H1 (cell line): ENCODE results near the gene TTC21A. TPM values are rescaled to one million over a fixed set of nuclear protein-coding genes. Genes with fewer than 3 reads are reported as not detected.

Experiments used
- SRF ChIP-seq: IDR thresholded peaks from 2 replicates; pipeline ENCODE4 v1.6.1; 2011; ENCODE audit warnings: mild to moderate bottlenecking, low read depth, low read length, moderate library complexity
- polyA plus RNA-seq, 7 experiments: library from polyadenylated mRNA; depleted of rRNA in 3 of 7; stranded (reverse) in 5 of 7; unstranded in 2 of 7; fragments of >200 nt in 5 of 7; fragments of 200-250 nt in 2 of 7; gene quantifications; 1 replicate in 5 of 7; 2 replicates in 1 of 7; 4 replicates in 1 of 7; pipeline versions ENCODE4 v1.2.1 to v1.2.3, GENCODE V29; 2011 to 2013; ENCODE audit warnings: missing spikeins in 2 of 7, mixed read lengths in 2 of 7
- total RNA-seq: library from RNA; stranded (reverse); fragmentation: NEBNext Ultra II Directional; extraction: Animal tissue kit (Norgen Biotek cat#: 25700); gene quantifications from 2 replicates; pipeline ENCODE4 v1.2.1, GENCODE V29; 2021
- TF ChIP-seq, protein P1 (sequence below): fragments of 300-600 bp; sonication (generic); IDR thresholded peaks from 2 replicates; pipeline ENCODE4 v1.7.1; 2012; ENCODE audit warnings: low read length, moderate library complexity, mild to moderate bottlenecking, inconsistent platforms; ENCODE audit not compliant: insufficient replicate concordance

Gene TTC21A
- total and polyA plus RNA-seq, 2 of the 8 experiments (the other 6 are each of a cell fraction or from before 2014, with no cell fraction given): 2.3 to 2.8 TPM

DNA sequence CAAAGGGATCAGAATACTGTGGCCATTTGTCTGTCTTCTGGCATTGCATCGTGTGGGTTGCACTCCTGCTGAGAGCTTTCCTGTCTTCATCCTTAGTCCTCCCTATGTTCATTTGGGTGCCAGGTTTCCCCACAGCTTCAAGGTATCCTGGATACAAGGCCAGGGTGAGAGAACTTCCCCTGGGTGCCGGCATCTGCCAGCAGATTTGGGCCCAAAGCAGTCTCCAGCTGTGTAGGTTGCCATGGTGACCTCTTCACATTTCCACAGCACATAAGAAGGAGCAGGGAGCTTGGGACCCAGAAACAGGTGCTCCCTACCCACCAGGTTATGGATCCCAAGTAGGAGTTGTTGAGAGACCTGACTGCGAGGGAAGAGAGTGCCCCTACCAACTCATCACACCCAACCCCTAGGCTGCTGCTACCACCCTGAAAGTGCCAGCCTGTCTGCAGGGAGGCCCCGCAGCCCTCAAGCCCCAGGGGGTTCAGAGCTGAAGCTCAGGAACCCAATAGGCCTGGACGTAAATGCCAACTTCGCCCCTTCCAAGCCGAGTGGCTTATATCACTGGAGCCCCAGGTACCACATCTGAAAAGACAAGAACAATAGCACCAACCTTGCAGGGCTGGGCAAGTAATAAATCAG is 19.9 kb downstream of the TTC21A start (continued):
- TF ChIP-seq, protein P1, sequence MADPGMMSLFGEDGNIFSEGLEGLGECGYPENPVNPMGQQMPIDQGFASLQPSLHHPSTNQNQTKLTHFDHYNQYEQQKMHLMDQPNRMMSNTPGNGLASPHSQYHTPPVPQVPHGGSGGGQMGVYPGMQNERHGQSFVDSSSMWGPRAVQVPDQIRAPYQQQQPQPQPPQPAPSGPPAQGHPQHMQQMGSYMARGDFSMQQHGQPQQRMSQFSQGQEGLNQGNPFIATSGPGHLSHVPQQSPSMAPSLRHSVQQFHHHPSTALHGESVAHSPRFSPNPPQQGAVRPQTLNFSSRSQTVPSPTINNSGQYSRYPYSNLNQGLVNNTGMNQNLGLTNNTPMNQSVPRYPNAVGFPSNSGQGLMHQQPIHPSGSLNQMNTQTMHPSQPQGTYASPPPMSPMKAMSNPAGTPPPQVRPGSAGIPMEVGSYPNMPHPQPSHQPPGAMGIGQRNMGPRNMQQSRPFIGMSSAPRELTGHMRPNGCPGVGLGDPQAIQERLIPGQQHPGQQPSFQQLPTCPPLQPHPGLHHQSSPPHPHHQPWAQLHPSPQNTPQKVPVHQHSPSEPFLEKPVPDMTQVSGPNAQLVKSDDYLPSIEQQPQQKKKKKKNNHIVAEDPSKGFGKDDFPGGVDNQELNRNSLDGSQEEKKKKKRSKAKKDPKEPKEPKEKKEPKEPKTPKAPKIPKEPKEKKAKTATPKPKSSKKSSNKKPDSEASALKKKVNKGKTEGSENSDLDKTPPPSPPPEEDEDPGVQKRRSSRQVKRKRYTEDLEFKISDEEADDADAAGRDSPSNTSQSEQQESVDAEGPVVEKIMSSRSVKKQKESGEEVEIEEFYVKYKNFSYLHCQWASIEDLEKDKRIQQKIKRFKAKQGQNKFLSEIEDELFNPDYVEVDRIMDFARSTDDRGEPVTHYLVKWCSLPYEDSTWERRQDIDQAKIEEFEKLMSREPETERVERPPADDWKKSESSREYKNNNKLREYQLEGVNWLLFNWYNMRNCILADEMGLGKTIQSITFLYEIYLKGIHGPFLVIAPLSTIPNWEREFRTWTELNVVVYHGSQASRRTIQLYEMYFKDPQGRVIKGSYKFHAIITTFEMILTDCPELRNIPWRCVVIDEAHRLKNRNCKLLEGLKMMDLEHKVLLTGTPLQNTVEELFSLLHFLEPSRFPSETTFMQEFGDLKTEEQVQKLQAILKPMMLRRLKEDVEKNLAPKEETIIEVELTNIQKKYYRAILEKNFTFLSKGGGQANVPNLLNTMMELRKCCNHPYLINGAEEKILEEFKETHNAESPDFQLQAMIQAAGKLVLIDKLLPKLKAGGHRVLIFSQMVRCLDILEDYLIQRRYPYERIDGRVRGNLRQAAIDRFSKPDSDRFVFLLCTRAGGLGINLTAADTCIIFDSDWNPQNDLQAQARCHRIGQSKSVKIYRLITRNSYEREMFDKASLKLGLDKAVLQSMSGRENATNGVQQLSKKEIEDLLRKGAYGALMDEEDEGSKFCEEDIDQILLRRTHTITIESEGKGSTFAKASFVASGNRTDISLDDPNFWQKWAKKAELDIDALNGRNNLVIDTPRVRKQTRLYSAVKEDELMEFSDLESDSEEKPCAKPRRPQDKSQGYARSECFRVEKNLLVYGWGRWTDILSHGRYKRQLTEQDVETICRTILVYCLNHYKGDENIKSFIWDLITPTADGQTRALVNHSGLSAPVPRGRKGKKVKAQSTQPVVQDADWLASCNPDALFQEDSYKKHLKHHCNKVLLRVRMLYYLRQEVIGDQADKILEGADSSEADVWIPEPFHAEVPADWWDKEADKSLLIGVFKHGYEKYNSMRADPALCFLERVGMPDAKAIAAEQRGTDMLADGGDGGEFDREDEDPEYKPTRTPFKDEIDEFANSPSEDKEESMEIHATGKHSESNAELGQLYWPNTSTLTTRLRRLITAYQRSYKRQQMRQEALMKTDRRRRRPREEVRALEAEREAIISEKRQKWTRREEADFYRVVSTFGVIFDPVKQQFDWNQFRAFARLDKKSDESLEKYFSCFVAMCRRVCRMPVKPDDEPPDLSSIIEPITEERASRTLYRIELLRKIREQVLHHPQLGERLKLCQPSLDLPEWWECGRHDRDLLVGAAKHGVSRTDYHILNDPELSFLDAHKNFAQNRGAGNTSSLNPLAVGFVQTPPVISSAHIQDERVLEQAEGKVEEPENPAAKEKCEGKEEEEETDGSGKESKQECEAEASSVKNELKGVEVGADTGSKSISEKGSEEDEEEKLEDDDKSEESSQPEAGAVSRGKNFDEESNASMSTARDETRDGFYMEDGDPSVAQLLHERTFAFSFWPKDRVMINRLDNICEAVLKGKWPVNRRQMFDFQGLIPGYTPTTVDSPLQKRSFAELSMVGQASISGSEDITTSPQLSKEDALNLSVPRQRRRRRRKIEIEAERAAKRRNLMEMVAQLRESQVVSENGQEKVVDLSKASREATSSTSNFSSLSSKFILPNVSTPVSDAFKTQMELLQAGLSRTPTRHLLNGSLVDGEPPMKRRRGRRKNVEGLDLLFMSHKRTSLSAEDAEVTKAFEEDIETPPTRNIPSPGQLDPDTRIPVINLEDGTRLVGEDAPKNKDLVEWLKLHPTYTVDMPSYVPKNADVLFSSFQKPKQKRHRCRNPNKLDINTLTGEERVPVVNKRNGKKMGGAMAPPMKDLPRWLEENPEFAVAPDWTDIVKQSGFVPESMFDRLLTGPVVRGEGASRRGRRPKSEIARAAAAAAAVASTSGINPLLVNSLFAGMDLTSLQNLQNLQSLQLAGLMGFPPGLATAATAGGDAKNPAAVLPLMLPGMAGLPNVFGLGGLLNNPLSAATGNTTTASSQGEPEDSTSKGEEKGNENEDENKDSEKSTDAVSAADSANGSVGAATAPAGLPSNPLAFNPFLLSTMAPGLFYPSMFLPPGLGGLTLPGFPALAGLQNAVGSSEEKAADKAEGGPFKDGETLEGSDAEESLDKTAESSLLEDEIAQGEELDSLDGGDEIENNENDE: no peak
- TF ChIP-seq SRF: no peak
